Stimulated activated CD8-positive, alpha-beta memory T cell treated with anti-CD3 and anti-CD28 coated beads, Interleukin-7, amount 100 ng/mL, for 24 hours (primary cell): Measurements from ENCODE around the gene MLLT3.

Source experiments
- DNase-seq: peaks from one replicate; pipeline ENCODE4 v3.0.0-alpha.2; 2020; ENCODE audit warnings: low read depth

MLLT3 gene

DNA sequence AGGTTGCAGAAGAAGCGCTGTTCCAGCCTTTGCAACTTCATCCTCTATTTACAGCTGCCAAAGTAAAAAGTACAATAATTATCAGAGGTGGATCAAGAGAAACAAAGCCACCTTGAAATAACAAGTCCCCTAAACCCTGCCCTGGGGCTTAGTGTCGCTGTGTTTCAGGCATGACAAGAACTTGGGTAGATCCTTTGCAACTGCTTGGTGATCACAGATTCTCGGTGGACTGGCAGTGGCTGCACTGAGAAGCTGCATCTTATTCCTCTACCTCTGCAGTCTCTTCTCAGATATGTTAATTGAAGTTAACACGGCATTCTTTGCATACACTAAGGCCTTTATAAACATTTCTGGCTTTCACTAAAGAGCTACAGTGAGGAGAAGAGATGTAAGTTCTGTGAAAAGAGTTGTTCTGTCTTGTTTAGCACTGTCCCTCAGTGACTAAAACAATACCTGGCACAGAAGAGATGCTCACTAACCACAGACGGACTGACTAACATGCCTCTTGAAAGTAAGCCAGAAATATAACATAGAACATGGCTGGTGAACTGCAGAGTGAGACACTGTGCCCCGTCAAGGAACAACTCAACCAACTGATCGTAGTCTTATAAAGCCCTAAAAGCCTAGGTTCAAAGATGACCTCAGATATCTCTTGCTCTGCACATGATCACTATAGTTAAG, 144.2 kb downstream of the MLLT3 start:
- no peak for DNase-seq

- no peak for DNase-seq
Measured at GRCh38 chr9:20476912-20477521, 145.3 kb downstream of the MLLT3 start.

DNA sequence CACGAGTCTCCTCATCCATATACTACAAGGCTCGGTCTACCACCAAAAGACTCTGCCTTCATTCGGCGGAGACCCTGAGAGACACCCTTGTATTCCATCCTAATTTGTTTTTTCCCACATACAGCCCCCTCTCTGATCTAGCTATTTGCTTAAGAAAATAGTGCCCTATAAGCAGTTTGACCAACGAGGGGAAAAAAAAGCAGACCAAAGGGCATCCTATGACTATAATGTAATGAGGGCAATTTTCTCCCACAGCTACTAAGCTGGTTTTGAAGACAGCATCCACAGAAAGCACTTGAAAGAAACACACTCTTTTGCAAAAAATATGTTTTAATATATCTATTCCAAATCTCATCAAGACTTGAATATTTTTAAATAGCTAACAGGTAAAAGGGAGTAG, 147.8 kb downstream of the MLLT3 start:
- DNase-seq: no peak

DNA sequence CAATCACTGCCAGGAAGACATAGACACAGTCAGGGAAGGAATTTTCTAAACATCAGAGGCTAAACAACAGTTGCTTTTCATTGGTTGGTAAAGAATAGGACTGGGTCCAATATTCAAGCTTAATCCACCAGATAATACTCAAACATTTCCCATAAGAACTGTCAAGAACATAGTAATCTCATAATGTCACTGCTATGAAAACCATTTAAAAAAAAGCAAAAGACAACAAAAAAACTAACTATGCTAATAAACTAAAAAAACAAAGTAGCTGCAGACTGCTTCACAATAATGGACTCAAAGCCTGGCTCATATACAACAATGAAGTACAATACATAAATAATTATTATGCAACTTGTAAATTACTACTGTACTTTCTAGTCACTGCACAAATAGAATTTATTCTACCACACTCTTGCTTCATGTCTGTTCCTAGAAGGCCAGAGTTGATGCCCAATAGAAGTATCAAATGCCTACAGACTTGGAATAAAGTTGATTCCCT, 148.7 kb downstream of the MLLT3 start:
- DNase-seq: no peak

GRCh38 chr9:20472342-20473045, 149.8 kb downstream of the MLLT3 start:
- DNase-seq: no peak

- no peak for DNase-seq
Measured at GRCh38 chr9:20466328-20467008, 155.8 kb downstream of the MLLT3 start.

DNA sequence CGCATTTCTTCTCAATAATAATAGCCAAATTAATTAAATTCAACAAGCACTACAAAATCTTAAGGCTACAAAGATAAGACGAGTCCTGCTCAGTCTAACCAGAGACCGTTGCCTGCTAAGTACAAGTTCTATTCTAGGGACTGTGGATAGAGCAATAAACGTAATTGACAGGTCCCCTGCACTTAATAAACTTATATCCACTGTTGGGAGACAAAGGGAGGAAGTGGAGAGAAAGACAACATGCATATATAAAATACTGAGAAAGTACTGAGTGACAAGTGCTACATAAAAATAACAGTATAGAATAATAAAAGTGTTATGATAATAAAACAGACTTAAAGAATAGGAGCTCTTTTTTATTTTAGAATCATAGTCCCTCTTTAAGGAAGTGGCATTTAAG, 158.1 kb downstream of the MLLT3 start:
- no peak for DNase-seq

DNA sequence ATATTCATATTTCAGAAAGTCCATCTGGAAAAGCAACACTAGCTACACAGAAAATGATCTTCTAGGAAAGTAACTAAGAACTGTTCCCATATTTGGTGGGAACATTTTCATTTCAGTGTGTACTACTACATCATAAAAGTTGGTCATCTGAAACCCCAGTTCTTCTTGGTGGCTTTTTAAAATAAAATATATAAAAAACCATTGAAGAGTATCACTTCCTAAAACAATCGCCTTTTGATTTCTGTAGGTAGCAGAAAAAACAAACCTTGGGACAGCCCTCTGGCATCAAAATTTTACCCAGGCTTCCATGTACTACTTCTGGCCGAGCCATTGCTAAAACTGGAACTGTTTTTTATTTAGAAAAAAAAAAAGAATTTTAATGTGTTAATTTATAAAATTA, 158.5 kb downstream of the MLLT3 start:
- no peak for DNase-seq

GRCh38 chr9:20462410-20462809, 159.9 kb downstream of the MLLT3 start:
- DNase-seq: no peak

GRCh38 chr9:20447291-20447690, 175.0 kb downstream of the MLLT3 start:
- no peak for DNase-seq

DNA sequence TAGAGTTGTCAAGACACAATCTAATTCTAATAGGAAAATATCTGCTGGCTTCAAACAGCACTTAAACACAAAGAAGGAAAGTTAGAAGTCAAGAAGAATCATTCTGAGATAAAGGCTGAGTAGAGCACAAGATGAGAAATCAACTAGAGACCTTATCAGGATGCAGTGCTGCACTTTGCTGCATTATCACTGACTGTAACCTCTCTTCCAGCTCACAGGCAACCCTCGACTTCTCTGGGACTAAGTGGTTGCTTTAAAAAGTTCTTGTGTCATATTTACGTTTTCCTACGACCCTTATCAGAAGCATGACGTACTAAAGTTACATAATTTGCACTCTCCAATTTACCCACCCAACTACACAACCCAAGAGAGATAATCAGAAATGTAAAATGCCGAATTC, 176.1 kb downstream of the MLLT3 start:
- DNase-seq: no peak

GRCh38 chr9:20442461-20443319, 179.6 kb downstream of the MLLT3 start:
- no peak for DNase-seq

DNA sequence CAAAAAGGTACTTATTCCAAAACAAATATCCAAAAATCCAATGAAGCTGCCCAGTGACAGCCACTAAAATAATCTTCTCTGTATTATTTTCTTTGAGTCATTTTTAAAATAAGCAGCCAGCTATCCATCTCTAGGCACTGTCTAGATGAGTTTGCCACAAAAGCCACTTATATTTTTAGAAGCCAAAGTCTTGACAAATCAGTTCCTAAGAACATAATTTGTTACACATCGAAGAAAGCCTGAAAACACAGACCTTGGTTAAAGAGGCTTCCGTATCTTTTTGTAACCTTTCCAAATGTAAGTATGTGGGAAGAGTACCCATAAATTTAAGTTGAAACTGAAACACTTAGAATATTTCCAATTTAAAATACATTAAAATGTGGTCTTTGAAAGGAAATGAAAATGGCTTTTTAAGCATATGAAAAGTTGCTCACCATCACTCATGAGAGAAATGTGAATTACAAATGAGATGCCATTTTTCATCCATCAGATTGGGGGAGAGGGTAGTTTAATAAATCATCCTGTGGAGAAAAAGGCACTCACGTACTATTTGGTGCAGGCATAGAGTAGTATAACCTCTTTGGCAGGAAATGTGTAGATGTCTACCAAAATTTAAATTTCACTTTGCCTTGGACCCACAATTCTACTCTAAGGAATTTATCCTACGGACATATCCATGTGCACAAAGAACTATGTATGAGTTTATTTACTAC, 180.4 kb downstream of the MLLT3 start:
- no peak for DNase-seq

- DNase-seq: no peak
Measured at GRCh38 chr9:20441166-20441565, 181.1 kb downstream of the MLLT3 start.

DNA sequence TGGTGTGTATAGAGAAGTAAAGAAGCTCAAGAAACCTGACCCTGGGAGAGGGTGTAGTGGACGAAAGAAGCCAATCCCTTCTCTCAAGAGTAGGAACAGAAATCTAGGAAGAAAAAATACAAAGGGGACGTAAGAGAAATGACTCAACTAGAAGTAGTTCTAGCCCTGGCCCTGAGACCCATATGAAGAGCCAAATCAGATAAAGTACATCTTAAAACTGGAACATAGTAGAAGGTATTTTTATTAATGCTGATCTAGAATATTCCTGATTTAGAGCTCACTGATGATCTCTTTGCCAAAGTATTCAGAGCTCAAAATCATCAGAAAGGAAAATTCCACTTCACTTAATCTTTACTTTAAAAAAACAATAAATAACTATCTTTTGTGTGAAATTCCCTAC, 184.8 kb downstream of the MLLT3 start:
- no peak for DNase-seq

GRCh38 chr9:20436476-20437195, 185.7 kb downstream of the MLLT3 start:
- no peak for DNase-seq

- no peak for DNase-seq
Measured at GRCh38 chr9:20428976-20429375, 193.3 kb downstream of the MLLT3 start.

GRCh38 chr9:20427359-20427758, 194.9 kb downstream of the MLLT3 start:
- no peak for DNase-seq

GRCh38 chr9:20426019-20426418, 196.3 kb downstream of the MLLT3 start:
- no peak for DNase-seq

DNA sequence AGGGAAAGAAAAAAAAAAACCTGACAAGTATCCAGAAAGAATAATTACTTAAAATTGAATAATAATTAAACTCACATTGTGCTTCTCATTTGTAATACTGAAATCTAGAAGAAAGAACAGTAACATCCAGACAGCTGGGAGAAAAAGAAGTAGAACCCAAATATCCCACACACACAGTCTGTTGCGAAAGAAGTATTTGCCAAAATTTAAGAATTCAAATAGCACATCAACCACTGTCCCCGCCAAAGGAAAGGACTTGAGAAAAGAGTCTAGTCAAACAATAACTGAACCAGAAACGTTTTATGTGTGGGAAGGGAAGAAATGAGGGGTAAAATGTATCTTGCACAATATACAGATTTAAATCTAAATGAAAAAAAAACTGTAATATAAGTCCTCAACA, 202.8 kb downstream of the MLLT3 start:
- no peak for DNase-seq
